Measurements from ENCODE around the gene USP3.

The USP3 gene

GRCh38 chr15:63593705-63594671 lies 89.6 kb downstream of the USP3 start:
- DNase-seq (ENCODE audit: low read depth): no peak

GRCh38 chr15:63595065-63595464 lies 90.7 kb downstream of the USP3 start:
- no peak for DNase-seq (ENCODE audit: low read depth)

GRCh38 chr15:63595688-63596087 lies 91.3 kb downstream of the USP3 start:
- DNase-seq (ENCODE audit: low read depth): no peak

GRCh38 chr15:63596676-63597037 lies 92.3 kb downstream of the USP3 start:
- DNase-seq (ENCODE audit: low read depth): no peak

GRCh38 chr15:63597038-63597790 lies 92.8 kb downstream of the USP3 start, which contains the start of gene FBXL22:
Gene FBXL22, plus strand, starts transcription at chr15:63597387. Its CDS starts 6 bp downstream, at chr15:63597393.
- no peak for DNase-seq (ENCODE audit: low read depth)

GRCh38 chr15:63597821-63598220 lies 93.4 kb downstream of the USP3 start:
- no peak for DNase-seq (ENCODE audit: low read depth)

GRCh38 chr15:63598473-63599400 lies 94.3 kb downstream of the USP3 start:
- no peak for DNase-seq (ENCODE audit: low read depth)

- DNase-seq (ENCODE audit: low read depth): no peak
These were observed 95.1 kb downstream of the USP3 start for GRCh38 chr15:63599401-63600000.

- DNase-seq (ENCODE audit: low read depth): no peak
These were observed 95.7 kb downstream of the USP3 start for GRCh38 chr15:63600001-63600615.

- peak; percentile 84 for DNase-seq (ENCODE audit: low read depth)
These were observed 96.2 kb downstream of the USP3 start for GRCh38 chr15:63600616-63601025.

- DNase-seq (ENCODE audit: low read depth): peak; percentile 27
These were observed 96.8 kb downstream of the USP3 start for GRCh38 chr15:63601026-63601703.

GRCh38 chr15:63601704-63602185 lies 97.4 kb downstream of the USP3 start:
- no peak for DNase-seq (ENCODE audit: low read depth)

GRCh38 chr15:63602595-63602994 lies 98.2 kb downstream of the USP3 start:
- no peak for DNase-seq (ENCODE audit: low read depth)

- no peak for DNase-seq (ENCODE audit: low read depth)
These were observed 99.1 kb downstream of the USP3 start for GRCh38 chr15:63603516-63603915.

GRCh38 chr15:63604281-63604680 lies 99.9 kb downstream of the USP3 start:
- no peak for DNase-seq (ENCODE audit: low read depth)

GRCh38 chr15:63605036-63605435 lies 100.6 kb downstream of the USP3 start:
- DNase-seq (ENCODE audit: low read depth): no peak

- DNase-seq (ENCODE audit: low read depth): no peak
These were observed 101.4 kb downstream of the USP3 start for GRCh38 chr15:63605816-63606215.

- no peak for DNase-seq (ENCODE audit: low read depth)
These were observed 101.9 kb downstream of the USP3 start for GRCh38 chr15:63606308-63606707.

GRCh38 chr15:63608989-63609388 lies 104.6 kb downstream of the USP3 start:
- DNase-seq (ENCODE audit: low read depth): no peak

- DNase-seq (ENCODE audit: low read depth): no peak
These were observed 105.1 kb downstream of the USP3 start for GRCh38 chr15:63609448-63609847.
